Measurements from ENCODE around the gene CCN2.

Gene CCN2

DNA sequence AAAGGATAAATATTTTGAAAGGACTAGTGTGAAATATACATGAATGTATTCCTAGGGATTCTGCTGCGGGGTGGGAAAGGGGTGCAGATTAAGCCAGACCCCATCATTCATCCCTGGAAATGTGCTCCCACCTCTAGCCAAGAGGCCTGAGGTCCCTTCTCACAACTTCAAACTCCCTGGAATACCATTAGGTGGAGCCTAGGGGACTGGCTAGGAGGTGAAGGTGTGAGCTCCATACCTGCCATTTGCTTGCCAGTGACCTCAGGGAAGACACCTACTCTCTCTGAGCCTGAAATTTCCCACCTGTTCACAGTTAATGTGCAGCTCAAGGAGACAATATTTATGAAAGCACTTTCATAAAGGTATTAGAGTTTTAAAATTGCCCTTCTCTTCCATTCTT lies 4.7 kb upstream of the CCN2 start:
- no peak for DNase-seq (ENCODE audit: insufficient read length, low spot score)
- no peak for FAIRE-seq
- TF ChIP-seq, protein P1, sequence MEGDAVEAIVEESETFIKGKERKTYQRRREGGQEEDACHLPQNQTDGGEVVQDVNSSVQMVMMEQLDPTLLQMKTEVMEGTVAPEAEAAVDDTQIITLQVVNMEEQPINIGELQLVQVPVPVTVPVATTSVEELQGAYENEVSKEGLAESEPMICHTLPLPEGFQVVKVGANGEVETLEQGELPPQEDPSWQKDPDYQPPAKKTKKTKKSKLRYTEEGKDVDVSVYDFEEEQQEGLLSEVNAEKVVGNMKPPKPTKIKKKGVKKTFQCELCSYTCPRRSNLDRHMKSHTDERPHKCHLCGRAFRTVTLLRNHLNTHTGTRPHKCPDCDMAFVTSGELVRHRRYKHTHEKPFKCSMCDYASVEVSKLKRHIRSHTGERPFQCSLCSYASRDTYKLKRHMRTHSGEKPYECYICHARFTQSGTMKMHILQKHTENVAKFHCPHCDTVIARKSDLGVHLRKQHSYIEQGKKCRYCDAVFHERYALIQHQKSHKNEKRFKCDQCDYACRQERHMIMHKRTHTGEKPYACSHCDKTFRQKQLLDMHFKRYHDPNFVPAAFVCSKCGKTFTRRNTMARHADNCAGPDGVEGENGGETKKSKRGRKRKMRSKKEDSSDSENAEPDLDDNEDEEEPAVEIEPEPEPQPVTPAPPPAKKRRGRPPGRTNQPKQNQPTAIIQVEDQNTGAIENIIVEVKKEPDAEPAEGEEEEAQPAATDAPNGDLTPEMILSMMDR (IDR thresholded peaks at IDR 0.05; ENCODE audit: insufficient read depth, missing control alignments), result no peak

DNA sequence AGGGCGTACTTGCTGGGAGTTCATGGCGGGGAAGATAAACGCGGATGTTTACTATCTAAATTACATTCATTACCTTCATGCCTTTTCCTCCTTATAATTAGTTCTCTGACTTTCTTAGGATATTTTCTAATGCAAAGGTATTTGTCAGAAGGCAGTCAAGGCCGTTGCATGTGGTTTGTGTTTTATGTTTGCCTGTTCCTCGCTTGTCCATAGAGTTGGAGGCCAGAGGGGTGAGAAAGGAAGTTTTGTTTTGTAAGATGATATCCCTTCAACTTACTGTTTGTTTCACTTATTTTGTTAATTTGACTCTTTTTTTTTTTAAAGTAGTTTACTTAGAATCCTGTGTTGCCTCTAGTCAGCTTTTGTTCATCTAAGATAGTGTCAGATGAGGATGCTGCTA lies 4.0 kb upstream of the CCN2 start:
- FAIRE-seq (no peak), DNase-seq (ENCODE audit: insufficient read length, low spot score) (no peak)
- TF ChIP-seq, protein P1 (IDR thresholded peaks at IDR 0.05; ENCODE audit: insufficient read depth, missing control alignments), result no peak

GRCh38 chr6:131954775-131955107 lies 3.6 kb upstream of the CCN2 start:
- DNase-seq (ENCODE audit: insufficient read length, low spot score) (no peak), FAIRE-seq (no peak)
- TF ChIP-seq, protein P1 (IDR thresholded peaks at IDR 0.05; ENCODE audit: insufficient read depth, missing control alignments), result no peak

GRCh38 chr6:131954059-131954774 lies 3.0 kb upstream of the CCN2 start:
- DNase-seq (ENCODE audit: insufficient read length, low spot score) (no peak), FAIRE-seq (no peak)
- TF ChIP-seq, protein P1 (IDR thresholded peaks at IDR 0.05; ENCODE audit: insufficient read depth, missing control alignments), result no peak

DNA sequence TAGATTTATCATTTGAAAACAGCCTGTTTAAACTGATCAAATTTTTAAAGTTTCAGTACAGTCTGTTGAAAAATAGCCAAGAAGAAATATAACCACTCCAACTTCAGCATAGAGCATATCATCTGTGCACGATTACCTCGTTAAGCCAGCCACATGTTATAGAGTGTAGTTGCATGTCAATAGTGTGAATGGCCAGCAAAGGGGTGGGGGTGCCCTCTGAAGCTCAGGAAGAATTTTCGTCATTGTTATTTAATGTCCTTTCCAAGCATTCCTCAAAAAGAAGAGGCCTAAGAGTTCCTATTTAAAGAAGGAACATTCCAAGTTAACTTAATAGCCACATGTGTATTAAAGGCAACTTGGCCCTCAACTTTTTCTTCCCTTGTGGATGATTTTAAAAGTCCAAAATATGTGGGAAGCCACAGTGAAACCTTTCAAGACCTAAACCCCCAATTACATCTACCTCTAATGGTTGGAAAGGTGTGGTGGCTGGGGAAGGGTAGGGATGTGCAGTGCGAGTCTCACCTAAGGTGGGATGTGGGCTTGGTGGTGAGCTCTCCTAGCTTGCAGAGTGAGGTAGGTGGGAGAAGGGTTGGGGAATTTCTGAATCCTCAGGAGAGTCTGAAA lies 1.8 kb upstream of the CCN2 start:
- DNase-seq (ENCODE audit: insufficient read length, low spot score) (no peak), FAIRE-seq (no peak)
- TF ChIP-seq, protein P1 (IDR thresholded peaks at IDR 0.05; ENCODE audit: insufficient read depth, missing control alignments), result no peak

DNA sequence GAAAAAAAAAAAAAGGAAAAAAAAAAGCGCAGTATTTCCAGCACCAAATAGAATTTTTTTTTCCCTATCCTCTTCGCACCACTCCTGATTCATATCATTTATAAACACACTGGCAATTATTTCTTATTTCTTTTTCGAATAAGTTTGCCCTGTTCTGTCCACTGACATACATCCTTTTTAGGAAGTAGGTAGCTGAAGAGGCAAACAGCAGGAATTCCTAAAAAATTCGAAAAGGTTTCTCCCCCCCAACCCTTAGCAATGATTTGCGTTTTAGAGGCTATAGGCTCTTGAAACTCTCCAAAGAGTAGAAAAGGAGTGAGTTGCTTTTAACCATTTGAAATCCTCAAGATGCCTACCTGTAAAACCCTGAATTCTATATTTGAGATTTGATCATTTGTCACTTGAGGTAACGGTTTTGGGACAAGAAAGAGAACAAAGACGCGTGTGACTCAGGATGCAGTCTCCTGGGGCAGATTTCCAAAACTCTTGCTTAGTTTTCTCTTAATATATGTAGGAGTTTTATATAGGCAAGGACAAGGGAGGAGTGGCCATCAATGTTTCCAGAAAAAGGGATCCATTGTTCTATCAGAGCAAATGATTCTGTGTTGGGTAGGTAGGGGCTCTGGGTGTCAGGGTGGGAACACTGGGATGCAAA lies 531 bp upstream of the CCN2 start:
- FAIRE-seq, result no peak
- TF ChIP-seq, protein P1 (IDR thresholded peaks at IDR 0.05; ENCODE audit: insufficient read depth, missing control alignments), result no peak
- no peak for DNase-seq (ENCODE audit: insufficient read length, low spot score)
